GM12878 (cell line): ENCODE data around the gene PCDHGB2. TPM values are rescaled to one million over a fixed set of nuclear protein-coding genes. Genes with fewer than 3 reads are reported as not detected.

Experiments
- BRCA1 ChIP-seq: IDR thresholded peaks from 2 replicates; pipeline ENCODE4 v1.6.1; 2011; ENCODE audit warnings: low read depth, low read length, improper control_type of control experiment
- CBX5 ChIP-seq: sonication (generic); IDR thresholded peaks from 2 replicates; pipeline ENCODE4 v1.6.1; 2016; ENCODE audit warnings: low read depth, moderate library complexity, mild to moderate bottlenecking, inconsistent platforms
- CHD4 ChIP-seq: fragments of 200-600 bp; sonication (generic); IDR thresholded peaks from 2 replicates; pipeline ENCODE4 v1.6.1; 2016; ENCODE audit warnings: mild to moderate bottlenecking
- CREB1 ChIP-seq: IDR thresholded peaks from 2 replicates; pipeline ENCODE4 v1.6.1; 2012; ENCODE audit warnings: low read depth, mild to moderate bottlenecking, inconsistent platforms
- CTCF ChIP-seq, 3 experiments: IDR thresholded peaks in 2 of 3; conservative IDR thresholded peaks in 1 of 3; 2 replicates each; pipeline ENCODE4 v1.5.1; 2011; ENCODE audit warnings: low read depth in 3 of 3, low read length in 3 of 3, mild to moderate bottlenecking in 3 of 3, control low read depth in 2 of 3, moderate library complexity in 2 of 3, inconsistent platforms in 1 of 3, mixed read lengths in 1 of 3; ENCODE audit not compliant: control insufficient read depth in 2 of 3, insufficient read depth in 1 of 3; ENCODE audit errors: extremely low read depth in 1 of 3
- EED ChIP-seq: sonication (generic); IDR thresholded peaks from 2 replicates; pipeline ENCODE4 v1.6.1; 2016; ENCODE audit warnings: antibody characterized with exemption, low read depth
- HDAC2 ChIP-seq: fragments of 200-600 bp; sonication (generic); IDR thresholded peaks from 2 replicates; pipeline ENCODE4 v1.6.1; 2017
- HDAC6 ChIP-seq: fragments of 200-600 bp; sonication (generic); IDR thresholded peaks from one replicate; pipeline ENCODE4 v1.8.0; 2017; ENCODE audit warnings: antibody characterized with exemption; ENCODE audit not compliant: unreplicated experiment
- HDGF ChIP-seq: fragments of 450-650 bp; IDR thresholded peaks from 2 replicates; pipeline ENCODE4 v1.6.1; 2016; ENCODE audit warnings: antibody characterized with exemption
- IKZF1 ChIP-seq: fragments of 450-650 bp; conservative IDR thresholded peaks from 2 replicates; pipeline ENCODE4 v1.6.1; 2017; ENCODE audit warnings: antibody characterized with exemption, mild to moderate bottlenecking
- MTA3 ChIP-seq: IDR thresholded peaks from 2 replicates; pipeline ENCODE4 v1.6.1; 2012; ENCODE audit warnings: low read length, inconsistent platforms, borderline replicate concordance
- MXI1 ChIP-seq: fragments of 150-350 bp; IDR thresholded peaks from 2 replicates; pipeline ENCODE4 v1.6.1; 2011; ENCODE audit warnings: low read depth, mild to moderate bottlenecking, inconsistent platforms, low read length, improper control_type of control experiment
- MYC ChIP-seq: IDR thresholded peaks from 2 replicates; pipeline ENCODE4 v1.6.1; 2011; ENCODE audit warnings: mild to moderate bottlenecking, low read length, moderate library complexity, inconsistent platforms; ENCODE audit not compliant: insufficient read depth, insufficient replicate concordance, insufficient read length, severe bottlenecking
- NBN ChIP-seq: fragments of 450-650 bp; IDR thresholded peaks from 2 replicates; pipeline ENCODE4 v1.6.1; 2016
- NKRF ChIP-seq: fragments of 450-650 bp; conservative IDR thresholded peaks from 2 replicates; pipeline ENCODE4 v1.6.1; 2017; ENCODE audit warnings: mild to moderate bottlenecking, moderate library complexity
- NR2C2 ChIP-seq: IDR thresholded peaks from 2 replicates; pipeline ENCODE4 v1.6.1; 2011; ENCODE audit warnings: borderline replicate concordance, low read depth; ENCODE audit not compliant: control insufficient read depth, insufficient read length
- POLR2AphosphoS2 ChIP-seq: IDR thresholded peaks from 2 replicates; pipeline ENCODE4 v1.6.1; 2011; ENCODE audit warnings: low read depth, mild to moderate bottlenecking, low read length, improper control_type of control experiment, moderate library complexity
- RELB ChIP-seq: fragments of 450-650 bp; IDR thresholded peaks from 2 replicates; pipeline ENCODE4 v1.6.1; 2017; ENCODE audit warnings: low read depth, mild to moderate bottlenecking, moderate library complexity
- SIX5 ChIP-seq: IDR thresholded peaks from 2 replicates; pipeline ENCODE4 v1.6.1; 2011; ENCODE audit warnings: mild to moderate bottlenecking, low read depth, low read length, moderate library complexity; ENCODE audit not compliant: severe bottlenecking
- SMAD5 ChIP-seq: IDR thresholded peaks from 2 replicates; pipeline ENCODE4 v1.6.1; 2016; ENCODE audit warnings: antibody characterized with exemption, low read depth
- TARDBP ChIP-seq: IDR thresholded peaks from 2 replicates; pipeline ENCODE4 v1.6.1; 2016; ENCODE audit warnings: borderline replicate concordance
- ZBTB4 ChIP-seq: fragments of 450-650 bp; formaldehyde crosslinking; IDR thresholded peaks from 2 replicates; pipeline ENCODE4 v1.4.0; 2022; ENCODE audit warnings: mild to moderate bottlenecking, moderate library complexity
- polyA plus RNA-seq, 11 experiments: library from polyadenylated mRNA; depleted of rRNA in 4 of 11; unstranded in 6 of 11; stranded (reverse) in 5 of 11; fragments of >200 nt; fragmentation: Nextera tagmentation in 4 of 11; fragmentation: Illumina TruSeq in 1 of 11; extraction: Ambion mirVana in 4 of 11; extraction: Trizol in 1 of 11; gene quantifications; 1 replicate in 1 of 11; 2 replicates in 10 of 11; pipeline versions ENCODE4 v1.2.1 to v1.2.3, GENCODE V29; 2011 to 2016; ENCODE audit warnings: inconsistent platforms in 2 of 11, missing spikeins in 2 of 11, low read depth in 1 of 11
- total RNA-seq, 4 experiments: library from RNA; depleted of rRNA in 3 of 4; stranded (reverse); fragments of >200 nt in 3 of 4; fragmentation: Illumina TruSeq in 1 of 4; extraction: Trizol in 1 of 4; gene quantifications; 2 replicates each; pipeline versions ENCODE4 v1.2.1 to v1.2.3, GENCODE V29; 2013 to 2021

Gene PCDHGB2
- total and polyA plus RNA-seq, 10 of the 15 experiments (the other 5 are each of a cell fraction or from before 2014, with no cell fraction given), result 0.06 to 0.38 (median 0.19) TPM; not detected in 2

- TF ChIP-seq MTA3 (no peak), SIX5 (no peak), EED (peak; percentile 48; the same call in 1 of the 2 replicates), HDGF (no peak), POLR2AphosphoS2 (no peak), CREB1 (peak; percentile 57), RELB (0 out of 2 replicates have a peak, but pooled peaks have one; percentile 21), HDAC2 (no peak), NBN (no peak), BRCA1 (no peak), CTCF (IDR thresholded peaks at IDR 0.05 in 2 of 3, conservative IDR thresholded peaks at IDR 0.05 in 1 of 3; ENCODE audit: control insufficient read depth in 2 of 3, extremely low read depth in 1 of 3, insufficient read depth in 1 of 3, low read depth in 3 of 3, low read length in 3 of 3) (peak; percentile 40 to 71 (median 61); a peak in 5 of 6 replicates), NR2C2 (no peak), CHD4 (no peak), SMAD5 (no peak), ZBTB4 (CRISPR knock-in tag) (no peak), IKZF1 (0 out of 2 replicates have a peak, but pooled peaks have one; percentile 18), CBX5 (peak; percentile 79; the same call in 1 of the 2 replicates), MYC (no peak), NKRF (no peak), MXI1 (no peak), TARDBP (no peak), HDAC6 (no peak)
These were observed 33.5 kb upstream of the PCDHGB2 start (continued) for GRCh38 chr5:141326088-141326854.
